ENCODE data around the gene LHX5. TPM values are rescaled to one million over a fixed set of nuclear protein-coding genes. Genes with fewer than 3 reads are reported as not detected.

LHX5 gene
- total RNA-seq, 4 donors from 2014 or later: not detected

DNA sequence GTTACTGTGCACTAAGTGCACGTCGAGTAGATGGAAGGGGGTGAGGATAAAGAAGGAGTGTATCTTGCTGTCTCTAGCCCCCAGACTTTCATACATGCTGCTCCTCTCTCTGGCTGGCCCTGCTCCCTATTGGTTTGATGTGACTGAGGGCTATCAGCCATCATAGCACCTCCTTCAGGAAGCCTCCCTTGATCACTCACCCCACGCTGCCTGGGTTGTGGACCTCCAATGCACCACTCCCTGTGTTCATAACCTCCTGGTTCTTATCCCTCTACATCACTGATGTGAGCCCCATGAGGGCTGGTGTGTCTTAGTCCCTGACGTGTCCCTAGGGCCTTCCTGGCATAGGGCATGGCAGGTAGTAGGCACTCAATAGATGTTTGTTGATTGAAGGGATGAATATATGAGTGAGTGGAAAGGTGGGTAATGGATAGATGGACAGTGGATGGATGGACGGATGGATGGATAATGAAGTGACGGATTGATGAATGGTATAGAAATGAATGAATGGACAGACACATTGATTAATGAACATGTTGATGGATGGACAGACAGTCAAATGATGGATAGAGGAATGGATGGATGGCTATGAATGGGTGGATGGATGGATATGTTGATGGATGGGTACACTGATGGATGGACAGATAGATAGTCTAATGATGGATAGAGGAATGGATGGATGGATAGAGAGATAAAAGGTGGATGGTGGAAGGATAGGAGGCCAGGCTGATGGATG lies 34.5 kb downstream of the LHX5 start:
- DNase-seq (ENCODE audit: low spot score in 2 of 2): no peak
- TF ChIP-seq EP300 (IDR thresholded peaks at IDR 0.05) (no peak), POLR2A (IDR thresholded peaks at IDR 0.05) (no peak)
- TF ChIP-seq, protein P1, sequence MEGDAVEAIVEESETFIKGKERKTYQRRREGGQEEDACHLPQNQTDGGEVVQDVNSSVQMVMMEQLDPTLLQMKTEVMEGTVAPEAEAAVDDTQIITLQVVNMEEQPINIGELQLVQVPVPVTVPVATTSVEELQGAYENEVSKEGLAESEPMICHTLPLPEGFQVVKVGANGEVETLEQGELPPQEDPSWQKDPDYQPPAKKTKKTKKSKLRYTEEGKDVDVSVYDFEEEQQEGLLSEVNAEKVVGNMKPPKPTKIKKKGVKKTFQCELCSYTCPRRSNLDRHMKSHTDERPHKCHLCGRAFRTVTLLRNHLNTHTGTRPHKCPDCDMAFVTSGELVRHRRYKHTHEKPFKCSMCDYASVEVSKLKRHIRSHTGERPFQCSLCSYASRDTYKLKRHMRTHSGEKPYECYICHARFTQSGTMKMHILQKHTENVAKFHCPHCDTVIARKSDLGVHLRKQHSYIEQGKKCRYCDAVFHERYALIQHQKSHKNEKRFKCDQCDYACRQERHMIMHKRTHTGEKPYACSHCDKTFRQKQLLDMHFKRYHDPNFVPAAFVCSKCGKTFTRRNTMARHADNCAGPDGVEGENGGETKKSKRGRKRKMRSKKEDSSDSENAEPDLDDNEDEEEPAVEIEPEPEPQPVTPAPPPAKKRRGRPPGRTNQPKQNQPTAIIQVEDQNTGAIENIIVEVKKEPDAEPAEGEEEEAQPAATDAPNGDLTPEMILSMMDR (IDR thresholded peaks at IDR 0.05): no peak
- WGBS, 2 donors: 83 to 89% methylated on average over 6 of the region's 6 CpGs
- Histone ChIP-seq H3K27ac (no peak overlapping the region), H3K4me3 (no peak overlapping the region), H3K36me3 (no peaks in the 10 kb centered on the region), H3K4me1 (no peaks in the 10 kb centered on the region), H3K27me3 (peaks cover 0 to 3% of the 10 kb centered on the region in 2 donors), H3K9me3 (no peaks in the 10 kb centered on the region)

- TF ChIP-seq EP300 (IDR thresholded peaks at IDR 0.05) (no peak), POLR2A (IDR thresholded peaks at IDR 0.05) (no peak)
- TF ChIP-seq, protein P1 (IDR thresholded peaks at IDR 0.05): no peak
- no peak for DNase-seq (ENCODE audit: low spot score in 2 of 2)
- Histone ChIP-seq H3K27me3 (peaks cover 0 to 3% of the 10 kb centered on the region in 2 donors), H3K36me3 (no peaks in the 10 kb centered on the region), H3K4me1 (no peaks in the 10 kb centered on the region), H3K27ac (no peak overlapping the region), H3K9me3 (no peaks in the 10 kb centered on the region), H3K4me3 (no peak overlapping the region)
- WGBS, 2 donors: 72 to 86% methylated on average over 2 to 5 of the region's 6 CpGs
These were observed 35.1 kb downstream of the LHX5 start for GRCh38 chr12:113436586-113436985.

- Histone ChIP-seq H3K4me3 (no peak overlapping the region), H3K9me3 (peaks cover 0 to under 1% (median 0%) of the 10 kb centered on the region in 4 donors), H3K27ac (no peak overlapping the region), H3K36me3 (no peaks in the 10 kb centered on the region), H3K4me1 (no peaks in the 10 kb centered on the region), H3K27me3 (no peaks in the 10 kb centered on the region)
- TF ChIP-seq, protein P1 (IDR thresholded peaks at IDR 0.05): no peak
- TF ChIP-seq POLR2A (IDR thresholded peaks at IDR 0.05): no peak
- no peak for TF ChIP-seq EP300 (IDR thresholded peaks at IDR 0.05)
- no peak for DNase-seq (ENCODE audit: low spot score in 2 of 2)
- 81 to 84% methylated on average over 3 to 5 of the region's 5 CpGs for WGBS, 2 donors
These were observed 36.3 kb downstream of the LHX5 start for GRCh38 chr12:113435367-113435766.

DNA sequence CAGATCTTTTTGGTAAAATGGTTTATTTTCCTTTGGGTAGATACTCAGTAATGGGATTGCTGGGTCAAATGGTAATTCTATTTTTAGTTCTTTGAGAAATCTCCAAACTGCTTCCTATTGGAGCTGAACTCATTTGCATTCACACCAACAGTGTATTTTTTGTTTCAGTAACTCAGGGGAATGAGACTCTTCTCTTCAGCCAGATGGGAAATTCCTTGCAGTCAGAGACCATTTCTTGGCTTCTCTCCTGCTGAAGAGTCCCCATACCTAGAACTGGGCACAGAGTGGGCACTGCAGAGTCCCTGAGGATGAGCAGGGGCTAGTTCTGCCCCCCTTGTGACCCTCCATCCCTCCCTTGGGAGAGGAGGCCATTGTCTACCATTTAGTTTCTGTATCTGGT lies 38.7 kb downstream of the LHX5 start:
- Histone ChIP-seq H3K27me3 (peaks cover 0 to 5% of the 10 kb centered on the region in 2 donors), H3K4me1 (no peaks in the 10 kb centered on the region), H3K4me3 (no peak overlapping the region), H3K27ac (no peak overlapping the region), H3K9me3 (peaks cover 0 to 4% (median 0%) of the 10 kb centered on the region in 4 donors), H3K36me3 (no peaks in the 10 kb centered on the region)
- no peak for DNase-seq (ENCODE audit: low spot score in 2 of 2)
- TF ChIP-seq POLR2A (IDR thresholded peaks at IDR 0.05): no peak
- TF ChIP-seq, protein P1 (IDR thresholded peaks at IDR 0.05): no peak
- TF ChIP-seq EP300 (IDR thresholded peaks at IDR 0.05): no peak

DNA sequence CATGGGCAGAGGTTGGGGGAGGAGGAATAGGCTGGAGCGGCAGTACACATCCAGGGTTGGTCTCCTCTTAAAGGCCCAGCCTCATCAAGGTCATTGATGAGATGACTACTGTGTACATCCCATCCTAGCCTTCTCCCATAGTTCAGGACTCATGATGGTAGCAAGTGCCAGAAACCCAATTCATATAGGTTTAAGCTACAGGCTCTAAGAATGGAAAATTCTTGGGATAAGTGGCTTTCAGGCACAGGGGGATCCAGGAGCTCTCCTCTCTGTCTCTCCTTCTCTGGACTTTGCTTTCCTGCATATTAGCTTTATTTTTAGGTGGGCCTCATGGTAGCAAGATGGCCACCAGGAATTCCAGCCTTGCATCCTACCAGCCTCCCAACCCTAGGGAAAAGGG lies 43.2 kb downstream of the LHX5 start:
- WGBS, 2 donors: 79 to 83% methylated on average over 1 of the region's 1 CpG
- peaks cover 0 to 4% (median 0%) of the 10 kb centered on the region in 4 donors for H3K9me3 ChIP-seq
- DNase-seq (ENCODE audit: low spot score in 2 of 2): no peak
- TF ChIP-seq POLR2A (IDR thresholded peaks at IDR 0.05) (no peak), EP300 (IDR thresholded peaks at IDR 0.05) (no peak)
- TF ChIP-seq, protein P1 (IDR thresholded peaks at IDR 0.05): no peak
- peaks cover 0 to 5% of the 10 kb centered on the region in 2 donors for H3K27me3 ChIP-seq
- H3K4me3 ChIP-seq: no peak overlapping the region
- no peaks in the 10 kb centered on the region for H3K36me3 ChIP-seq
- no peaks in the 10 kb centered on the region for H3K4me1 ChIP-seq
- no peak overlapping the region for H3K27ac ChIP-seq

Measured in tibial nerve (tissue), 4 donors.